GM19193 (cell line): ENCODE measurements around the gene ITPKC.

Experiments
- POLR2A ChIP-seq: IDR thresholded peaks from 4 replicates; pipeline ENCODE4 v1.6.1; 2011; ENCODE audit not compliant: insufficient read depth, insufficient read length; ENCODE audit errors: extremely low read depth

Gene ITPKC

GRCh38 chr19:40756502-40757110, 39.7 kb downstream of the ITPKC start:
- no peak for TF ChIP-seq POLR2A

- TF ChIP-seq POLR2A, result no peak
Measured at GRCh38 chr19:40758491-40758890, 41.6 kb downstream of the ITPKC start.

GRCh38 chr19:40759352-40759751, 42.4 kb downstream of the ITPKC start:
- no peak for TF ChIP-seq POLR2A

GRCh38 chr19:40762754-40763470, 46.0 kb downstream of the ITPKC start:
- no peak for TF ChIP-seq POLR2A

- no peak for TF ChIP-seq POLR2A
Measured at GRCh38 chr19:40763526-40763925, 46.6 kb downstream of the ITPKC start.

GRCh38 chr19:40763963-40764362, 47.1 kb downstream of the ITPKC start:
- no peak for TF ChIP-seq POLR2A

- TF ChIP-seq POLR2A, result no peak
Measured at GRCh38 chr19:40768869-40769268, 52.0 kb downstream of the ITPKC start.

- no peak for TF ChIP-seq POLR2A
Measured at GRCh38 chr19:40774916-40775631, 58.2 kb downstream of the ITPKC start, which contains the start of gene MIA. Gene MIA (plus strand): TSS chr19:40775521. CDS start chr19:40775543, 22 bp downstream.

GRCh38 chr19:40775632-40776022, 58.7 kb downstream of the ITPKC start:
- TF ChIP-seq POLR2A, result no peak

GRCh38 chr19:40776364-40776763, 59.5 kb downstream of the ITPKC start:
- no peak for TF ChIP-seq POLR2A

- no peak for TF ChIP-seq POLR2A
Measured at GRCh38 chr19:40776932-40777644, 60.2 kb downstream of the ITPKC start.

- TF ChIP-seq POLR2A, result peak; percentile 71
Measured at GRCh38 chr19:40777645-40777936, 60.7 kb downstream of the ITPKC start.

- peak; percentile 68 for TF ChIP-seq POLR2A
Measured at GRCh38 chr19:40777937-40778705, 61.2 kb downstream of the ITPKC start, which contains the start of gene RAB4B. Gene RAB4B (plus strand): TSS chr19:40778247. CDS start chr19:40778376, 129 bp downstream.

GRCh38 chr19:40778706-40779284, 61.9 kb downstream of the ITPKC start:
- no peak for TF ChIP-seq POLR2A

GRCh38 chr19:40780582-40780981, 63.7 kb downstream of the ITPKC start:
- no peak for TF ChIP-seq POLR2A

- no peak for TF ChIP-seq POLR2A
Measured at GRCh38 chr19:40781140-40781539, 64.2 kb downstream of the ITPKC start.
